Heart left ventricle (tissue), 13 donors: Measurements from ENCODE around the gene ANKRD63.

ENCODE experiments used
- POLR2A ChIP-seq, 2 donors: fragments of 450-650 bp; IDR thresholded peaks; one replicate each; pipeline ENCODE4 v1.6.1; 2017; ENCODE audit warnings: antibody characterized with exemption in 2 of 2, mild to moderate bottlenecking in 2 of 2, moderate library complexity in 2 of 2
- TF ChIP-seq, protein P1 (sequence below), 12 donors: fragments of 200-600 bp; sonication (generic) in 4 of 12; IDR thresholded peaks; one replicate each; pipeline versions ENCODE4 v1.5.0 to v1.8.0; 2018 to 2022; ENCODE audit warnings: antibody characterized with exemption in 12 of 12, mild to moderate bottlenecking in 5 of 12
- donor health status: ischemic (EF 13 %, LVEDD 7.1; RV severe dilation, severe dysfunction).
- donor health status: DM: no; HTN: yes; CAD: no.
- donor health status: DM: no; HTN: no; CAD: no.
- donor health status: ischemic (EF 25% LVEDD 6.9; RV normal size, moderate dysfunction).
- donor health status: ischemic (EF 25% LVEDD 5.7; RV mildly dilated, moderate dysfunction).
- donor health status: ischemic (EF 35%, LVEDD 5.7; RV mildly dilated, moderate dysfunction).
- donor health status: nonischemic (EF 11% LVEDD 7.7; RV severe dilation, severe dysfunction).
- donor health status: DM: yes; HTN: yes; CAD: no.
- donor health status: PGD.
- donor health status: ischemic (EF 29% LVEDD 5.4; RV normal size, mild dysfunction).
- donor health status: nonischemic (EF 23%, LVEDD 6.1; RV moderate dilation, normal function).

DNA sequence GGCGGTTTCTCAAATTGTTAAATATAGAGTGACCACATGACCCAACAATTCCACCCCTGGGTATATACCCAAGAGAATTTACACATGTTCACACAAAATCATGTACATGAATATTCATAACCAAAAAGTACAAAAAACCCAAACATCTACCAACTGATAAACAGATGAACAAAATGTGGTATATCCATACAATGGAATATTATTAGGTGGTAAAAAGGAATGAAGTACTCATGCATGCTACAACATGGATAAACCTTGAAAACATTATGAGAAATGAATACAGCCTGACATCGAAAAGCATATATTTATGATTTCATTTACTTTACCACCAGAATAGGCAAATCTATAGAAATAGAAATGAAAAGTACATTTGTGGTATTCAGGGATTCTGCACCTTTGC lies 17.5 kb upstream of the ANKRD63 start:
- TF ChIP-seq, protein P1, sequence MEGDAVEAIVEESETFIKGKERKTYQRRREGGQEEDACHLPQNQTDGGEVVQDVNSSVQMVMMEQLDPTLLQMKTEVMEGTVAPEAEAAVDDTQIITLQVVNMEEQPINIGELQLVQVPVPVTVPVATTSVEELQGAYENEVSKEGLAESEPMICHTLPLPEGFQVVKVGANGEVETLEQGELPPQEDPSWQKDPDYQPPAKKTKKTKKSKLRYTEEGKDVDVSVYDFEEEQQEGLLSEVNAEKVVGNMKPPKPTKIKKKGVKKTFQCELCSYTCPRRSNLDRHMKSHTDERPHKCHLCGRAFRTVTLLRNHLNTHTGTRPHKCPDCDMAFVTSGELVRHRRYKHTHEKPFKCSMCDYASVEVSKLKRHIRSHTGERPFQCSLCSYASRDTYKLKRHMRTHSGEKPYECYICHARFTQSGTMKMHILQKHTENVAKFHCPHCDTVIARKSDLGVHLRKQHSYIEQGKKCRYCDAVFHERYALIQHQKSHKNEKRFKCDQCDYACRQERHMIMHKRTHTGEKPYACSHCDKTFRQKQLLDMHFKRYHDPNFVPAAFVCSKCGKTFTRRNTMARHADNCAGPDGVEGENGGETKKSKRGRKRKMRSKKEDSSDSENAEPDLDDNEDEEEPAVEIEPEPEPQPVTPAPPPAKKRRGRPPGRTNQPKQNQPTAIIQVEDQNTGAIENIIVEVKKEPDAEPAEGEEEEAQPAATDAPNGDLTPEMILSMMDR (IDR thresholded peaks at IDR 0.05) = no peak
- no peak for TF ChIP-seq POLR2A (IDR thresholded peaks at IDR 0.05)
